Measurements from ENCODE around the gene HLF.

The HLF gene

DNA sequence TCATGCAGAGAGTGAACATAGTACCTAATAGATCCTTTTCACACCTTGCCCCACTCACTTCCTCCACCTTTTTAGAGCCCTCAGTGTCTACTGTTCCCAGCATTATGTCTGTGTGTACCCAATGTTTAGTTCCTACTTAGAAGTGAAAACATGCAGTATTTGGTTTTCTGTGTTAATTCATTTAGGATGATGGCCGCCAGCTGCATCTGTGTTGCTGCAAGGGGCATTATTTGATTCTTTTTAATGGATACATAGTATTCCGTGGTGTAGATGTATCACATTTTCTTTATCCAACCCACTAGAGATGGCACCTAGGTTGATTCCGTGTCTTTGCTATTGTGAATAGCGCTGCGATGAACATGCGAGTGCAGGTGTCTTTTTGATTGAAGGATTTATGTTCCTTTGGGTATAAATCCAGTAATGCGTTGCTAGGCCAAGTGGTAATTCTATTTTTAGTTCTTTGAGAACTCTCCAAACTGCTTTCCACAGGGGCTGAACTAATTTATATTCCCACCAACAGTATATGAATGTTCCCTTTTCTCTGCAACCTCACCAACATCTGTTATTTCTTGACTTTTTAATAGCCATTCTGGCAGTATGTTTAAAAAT lies 47.1 kb downstream of the HLF start:
- no peaks in the 10 kb centered on the region; the same call in 1 of the 2 replicates for H3K27me3 ChIP-seq (ENCODE audit: low read depth)
- no peaks in the 10 kb centered on the region for H3K36me3 ChIP-seq (replicated peaks)
- no peak overlapping the region for H3K4me3 ChIP-seq
- no peaks in the 10 kb centered on the region for H3K4me1 ChIP-seq
- in situ Hi-C loops (cut with MboI; ENCODE audit: low sequenced_read_pairs): no loop called here
- H3K9me3 ChIP-seq: no peaks in the 10 kb centered on the region
- DNase-seq (ENCODE audit: low spot score in 2 of 2): no peak

DNA sequence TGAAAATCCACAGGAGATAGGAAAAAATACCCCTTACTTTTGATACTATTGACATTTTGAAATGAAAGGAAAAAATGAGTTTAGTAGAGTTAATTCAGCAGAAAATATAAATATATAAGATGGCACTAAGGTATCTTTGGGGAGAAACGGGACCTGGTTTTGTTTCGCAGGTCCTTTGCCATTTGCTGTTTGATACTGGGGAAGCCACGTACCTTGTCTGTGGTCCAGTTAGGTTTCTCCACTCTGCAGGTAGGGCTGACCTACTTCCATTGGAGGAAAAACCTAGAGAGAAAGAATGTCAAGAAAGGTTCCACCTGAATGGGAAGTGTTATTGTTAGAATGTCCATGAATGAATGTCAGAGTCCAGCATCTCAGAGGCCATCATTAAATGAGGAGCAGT lies 48.1 kb downstream of the HLF start:
- in situ Hi-C loops (cut with MboI; ENCODE audit: low sequenced_read_pairs): no loop called here
- no peaks in the 10 kb centered on the region for H3K9me3 ChIP-seq

DNA sequence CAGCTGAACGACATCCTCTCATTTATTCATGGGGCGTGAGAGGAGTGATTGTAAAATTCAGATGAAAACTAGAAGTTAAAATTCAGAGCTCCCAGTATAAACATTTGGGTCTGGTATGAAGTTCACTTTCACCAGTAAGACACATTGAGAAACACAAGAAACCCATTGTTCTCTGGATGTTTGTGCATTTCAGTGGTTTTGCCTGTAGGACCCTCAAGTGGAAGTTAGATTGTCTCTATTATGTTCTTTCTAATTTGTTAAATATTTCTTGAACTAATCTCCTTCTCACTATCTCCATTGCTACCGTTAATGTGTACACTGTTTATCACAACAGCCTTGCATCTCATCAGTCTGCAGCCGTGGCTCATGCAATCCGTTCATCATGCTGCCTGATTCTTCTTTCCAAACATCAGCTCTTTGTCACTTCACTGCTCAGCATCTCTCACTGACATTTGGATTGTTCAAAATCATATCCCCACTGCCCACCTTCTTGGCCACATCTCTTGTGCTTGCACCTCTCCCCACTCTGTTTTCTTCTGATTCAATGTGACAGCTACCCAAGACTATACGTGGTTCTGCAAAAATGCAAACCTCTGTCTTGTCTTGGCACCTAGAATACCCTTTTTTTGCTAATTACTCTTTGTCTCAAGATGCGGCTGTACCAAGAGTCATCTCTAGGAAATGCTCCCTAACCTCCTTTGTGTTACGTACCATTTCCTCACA lies 49.5 kb downstream of the HLF start:
- no peak for DNase-seq (ENCODE audit: low spot score in 2 of 2)
- in situ Hi-C loops (cut with MboI; ENCODE audit: low sequenced_read_pairs): no loop called here
- no peaks in the 10 kb centered on the region for H3K4me1 ChIP-seq
- no peaks in the 10 kb centered on the region; the same call in 1 of the 2 replicates for H3K27me3 ChIP-seq (ENCODE audit: low read depth)
- no peaks in the 10 kb centered on the region for H3K9me3 ChIP-seq
- no peak overlapping the region for H3K4me3 ChIP-seq
- H3K36me3 ChIP-seq (replicated peaks): no peaks in the 10 kb centered on the region

More for the DNA sequence above, 48.1 kb downstream of the HLF start:
- H3K4me3 ChIP-seq: no peak overlapping the region
- no peaks in the 10 kb centered on the region for H3K36me3 ChIP-seq (replicated peaks)
- H3K4me1 ChIP-seq: no peaks in the 10 kb centered on the region
- DNase-seq (ENCODE audit: low spot score in 2 of 2): no peak
- H3K27me3 ChIP-seq (ENCODE audit: low read depth): no peaks in the 10 kb centered on the region; the same call in 1 of the 2 replicates

DNA sequence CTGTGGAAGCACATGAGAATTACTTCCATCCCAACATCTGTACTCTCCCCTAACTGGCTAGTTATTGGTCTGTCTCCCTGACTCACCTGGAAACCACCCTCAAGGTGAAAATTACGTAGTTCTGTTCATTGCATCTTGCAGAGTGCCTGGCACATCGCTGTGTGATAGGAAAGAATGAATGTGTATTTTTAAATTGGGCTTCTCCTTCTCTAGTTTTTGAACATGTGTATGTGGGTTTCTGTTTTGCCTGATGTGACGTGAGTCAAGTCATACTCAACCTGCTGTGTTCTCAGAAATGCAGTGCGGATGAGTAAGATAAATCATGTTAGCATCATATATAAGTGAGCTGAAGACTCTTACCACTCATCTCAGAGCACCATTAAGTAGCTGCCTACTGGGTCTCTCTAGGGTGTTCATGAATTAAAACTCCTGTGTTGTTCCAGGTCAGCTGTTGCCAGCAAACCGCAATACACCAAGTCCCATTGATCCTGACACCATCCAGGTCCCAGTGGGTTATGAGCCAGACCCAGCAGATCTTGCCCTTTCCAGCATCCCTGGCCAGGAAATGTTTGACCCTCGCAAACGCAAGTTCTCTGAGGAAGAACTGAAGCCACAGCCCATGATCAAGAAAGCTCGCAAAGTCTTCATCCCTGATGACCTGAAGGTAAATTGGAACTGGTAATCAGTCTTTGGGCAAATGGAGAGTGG lies 50.2 kb downstream of the HLF start:
- H3K27me3 ChIP-seq (ENCODE audit: low read depth): no peaks in the 10 kb centered on the region; the same call in 1 of the 2 replicates
- H3K4me3 ChIP-seq: no peak overlapping the region
- in situ Hi-C loops (cut with MboI; ENCODE audit: low sequenced_read_pairs): no loop called here
- H3K4me1 ChIP-seq: no peaks in the 10 kb centered on the region
- no peaks in the 10 kb centered on the region for H3K9me3 ChIP-seq
- DNase-seq (ENCODE audit: low spot score in 2 of 2): no peak
- H3K36me3 ChIP-seq (replicated peaks): no peaks in the 10 kb centered on the region

DNA sequence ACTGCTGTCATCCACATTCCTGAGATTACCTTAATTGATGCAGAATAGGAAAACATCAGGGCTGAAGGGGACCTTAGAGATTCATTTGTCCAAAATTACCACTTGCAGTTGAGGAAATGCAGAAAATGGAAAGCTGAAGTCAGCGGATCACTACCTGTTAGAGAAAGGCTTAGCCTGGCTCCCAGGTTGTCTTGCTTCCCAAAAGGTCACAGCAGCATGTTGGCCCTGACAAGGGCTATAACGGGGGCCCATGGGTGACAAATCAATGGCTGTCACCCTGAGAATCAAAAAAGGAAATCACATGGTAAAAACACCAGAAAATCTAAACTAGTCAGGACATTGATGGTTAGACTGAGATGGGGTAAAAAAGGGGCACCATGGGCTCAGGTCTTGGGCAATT lies 51.7 kb downstream of the HLF start:
- no peaks in the 10 kb centered on the region for H3K9me3 ChIP-seq
- H3K27me3 ChIP-seq (ENCODE audit: low read depth): no peaks in the 10 kb centered on the region
- no peak for DNase-seq (ENCODE audit: low spot score in 2 of 2)
- H3K4me1 ChIP-seq: no peaks in the 10 kb centered on the region
- H3K4me3 ChIP-seq: no peak overlapping the region
- H3K36me3 ChIP-seq (replicated peaks): no peaks in the 10 kb centered on the region
- in situ Hi-C loops (cut with MboI; ENCODE audit: low sequenced_read_pairs): no loop called here

DNA sequence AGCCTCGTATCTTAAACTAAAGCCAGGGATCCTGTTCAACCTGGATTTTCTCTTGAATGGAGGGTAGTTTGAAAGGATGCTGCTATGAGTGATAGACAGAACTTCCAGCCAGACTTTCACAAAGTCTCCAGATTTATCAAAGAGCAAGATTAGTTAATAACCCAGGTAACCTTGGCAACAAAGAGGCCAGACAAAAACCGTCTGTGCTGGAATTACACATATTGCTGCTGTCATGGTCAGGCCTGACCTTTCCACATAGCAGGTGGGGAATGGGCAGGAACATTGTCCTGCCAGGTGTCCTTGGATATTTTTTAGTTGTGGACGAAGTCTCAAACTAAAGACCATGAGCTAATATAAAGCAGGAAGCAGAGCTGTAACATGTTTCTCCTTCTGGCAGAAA lies 52.5 kb downstream of the HLF start:
- no peak for DNase-seq (ENCODE audit: low spot score in 2 of 2)
- Histone ChIP-seq H3K36me3 (replicated peaks) (no peaks in the 10 kb centered on the region), H3K4me1 (no peaks in the 10 kb centered on the region), H3K9me3 (no peaks in the 10 kb centered on the region), H3K4me3 (no peak overlapping the region), H3K27me3 (ENCODE audit: low read depth) (no peaks in the 10 kb centered on the region)
- in situ Hi-C loops (cut with MboI; ENCODE audit: low sequenced_read_pairs): no loop called here

DNA sequence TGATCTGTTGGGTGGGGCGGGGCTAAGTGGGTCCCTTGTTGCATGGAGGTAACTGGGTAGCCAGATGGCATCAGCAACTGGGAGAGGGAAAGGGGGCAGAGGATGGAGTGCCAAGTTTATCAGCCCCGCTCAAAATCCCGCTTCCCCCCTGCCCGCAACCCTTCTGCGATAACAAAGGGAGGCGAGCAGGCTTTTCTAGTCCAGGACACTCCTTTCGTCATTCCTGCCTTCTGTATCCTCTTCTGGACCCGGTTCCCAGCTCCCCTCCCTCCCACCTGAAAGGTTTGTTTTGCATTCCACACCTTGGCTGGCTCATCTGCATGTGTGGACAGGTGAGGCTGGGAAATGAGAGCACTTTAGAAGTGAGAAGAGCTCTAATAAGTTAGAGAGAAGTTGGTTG lies 53.3 kb downstream of the HLF start:
- no peaks in the 10 kb centered on the region for H3K4me1 ChIP-seq
- H3K4me3 ChIP-seq: no peak overlapping the region
- H3K36me3 ChIP-seq (replicated peaks): no peaks in the 10 kb centered on the region
- in situ Hi-C loops (cut with MboI; ENCODE audit: low sequenced_read_pairs): no loop called here
- no peak for DNase-seq (ENCODE audit: low spot score in 2 of 2)
- no peaks in the 10 kb centered on the region for H3K9me3 ChIP-seq
- H3K27me3 ChIP-seq (ENCODE audit: low read depth): no peaks in the 10 kb centered on the region

DNA sequence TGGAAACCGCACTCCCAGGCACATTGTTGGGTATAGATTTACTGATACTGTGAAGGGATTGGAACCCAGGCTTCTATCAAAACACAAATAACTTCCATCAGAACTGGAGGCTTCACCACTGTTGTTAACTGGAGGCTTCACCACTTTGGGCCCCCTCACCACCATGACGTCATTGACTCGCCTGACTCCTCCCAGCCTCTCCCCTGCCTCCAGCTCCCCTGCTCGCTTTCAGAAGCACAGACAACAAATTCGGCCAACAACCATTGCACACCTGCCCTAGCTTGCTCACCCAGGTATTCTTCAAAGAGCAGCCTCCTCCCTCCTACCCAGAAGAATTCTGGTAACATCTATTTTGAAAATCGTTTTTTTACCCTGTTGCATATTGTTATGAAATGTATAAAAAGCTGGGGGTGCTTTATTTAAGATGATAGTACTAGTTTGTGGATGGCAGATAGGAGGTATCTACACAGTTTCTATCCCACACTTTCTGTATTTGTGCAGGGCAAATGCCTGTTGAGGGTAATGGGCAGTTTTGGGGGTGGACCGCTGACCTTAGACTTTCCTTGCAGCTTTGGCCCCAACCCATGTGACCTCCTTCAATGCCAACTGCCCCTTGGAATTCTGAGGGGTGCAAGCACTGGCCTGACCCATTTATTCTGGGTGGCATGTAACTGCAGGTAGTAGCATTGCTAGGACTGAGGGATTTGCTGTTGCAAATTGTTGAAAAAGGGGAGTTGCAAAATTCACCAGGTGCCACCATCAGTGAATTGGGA lies 54.1 kb downstream of the HLF start:
- Histone ChIP-seq H3K27me3 (ENCODE audit: low read depth) (no peaks in the 10 kb centered on the region), H3K36me3 (replicated peaks) (no peaks in the 10 kb centered on the region), H3K9me3 (no peaks in the 10 kb centered on the region), H3K4me1 (no peaks in the 10 kb centered on the region), H3K4me3 (no peak overlapping the region)
- in situ Hi-C loops (cut with MboI; ENCODE audit: low sequenced_read_pairs): no loop called here
- DNase-seq (ENCODE audit: low spot score in 2 of 2): no peak

DNA sequence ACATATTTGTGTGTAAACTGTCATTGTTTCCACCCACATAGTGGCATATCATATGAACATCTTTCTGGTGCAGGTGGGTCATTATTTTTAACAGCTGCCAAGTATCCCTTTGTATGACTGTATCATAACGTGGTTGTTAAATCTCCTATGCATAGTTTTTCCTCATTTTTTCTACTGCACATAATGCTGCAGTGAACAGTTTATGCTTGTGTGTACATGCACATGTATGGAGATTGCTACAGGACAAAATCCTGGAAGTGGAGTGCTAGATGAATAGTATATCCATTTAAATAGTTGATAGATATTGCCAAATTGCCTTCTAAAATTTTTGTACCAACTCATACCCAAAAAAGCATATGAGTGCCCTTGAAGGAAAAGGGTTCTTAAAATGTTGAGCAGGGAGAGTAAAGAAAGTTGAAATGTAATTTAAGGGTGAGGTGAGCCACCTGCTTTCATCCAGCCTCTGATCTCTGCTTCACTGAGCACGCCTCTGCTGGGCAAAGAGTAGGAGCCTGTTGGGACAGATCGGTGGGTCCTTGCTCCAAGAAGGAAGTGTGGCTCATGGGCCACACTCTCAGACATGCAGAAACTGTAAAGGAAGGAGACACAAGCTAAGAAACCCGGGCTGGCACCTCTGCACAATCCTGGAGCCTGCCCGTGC lies 55.3 kb downstream of the HLF start:
- no peaks in the 10 kb centered on the region for H3K4me1 ChIP-seq
- no peak overlapping the region for H3K4me3 ChIP-seq
- no peaks in the 10 kb centered on the region for H3K27me3 ChIP-seq (ENCODE audit: low read depth)
- no peak for DNase-seq (ENCODE audit: low spot score in 2 of 2)
- H3K36me3 ChIP-seq (replicated peaks): no peaks in the 10 kb centered on the region
- in situ Hi-C loops (cut with MboI; ENCODE audit: low sequenced_read_pairs): no loop called here
- no peaks in the 10 kb centered on the region for H3K9me3 ChIP-seq

DNA sequence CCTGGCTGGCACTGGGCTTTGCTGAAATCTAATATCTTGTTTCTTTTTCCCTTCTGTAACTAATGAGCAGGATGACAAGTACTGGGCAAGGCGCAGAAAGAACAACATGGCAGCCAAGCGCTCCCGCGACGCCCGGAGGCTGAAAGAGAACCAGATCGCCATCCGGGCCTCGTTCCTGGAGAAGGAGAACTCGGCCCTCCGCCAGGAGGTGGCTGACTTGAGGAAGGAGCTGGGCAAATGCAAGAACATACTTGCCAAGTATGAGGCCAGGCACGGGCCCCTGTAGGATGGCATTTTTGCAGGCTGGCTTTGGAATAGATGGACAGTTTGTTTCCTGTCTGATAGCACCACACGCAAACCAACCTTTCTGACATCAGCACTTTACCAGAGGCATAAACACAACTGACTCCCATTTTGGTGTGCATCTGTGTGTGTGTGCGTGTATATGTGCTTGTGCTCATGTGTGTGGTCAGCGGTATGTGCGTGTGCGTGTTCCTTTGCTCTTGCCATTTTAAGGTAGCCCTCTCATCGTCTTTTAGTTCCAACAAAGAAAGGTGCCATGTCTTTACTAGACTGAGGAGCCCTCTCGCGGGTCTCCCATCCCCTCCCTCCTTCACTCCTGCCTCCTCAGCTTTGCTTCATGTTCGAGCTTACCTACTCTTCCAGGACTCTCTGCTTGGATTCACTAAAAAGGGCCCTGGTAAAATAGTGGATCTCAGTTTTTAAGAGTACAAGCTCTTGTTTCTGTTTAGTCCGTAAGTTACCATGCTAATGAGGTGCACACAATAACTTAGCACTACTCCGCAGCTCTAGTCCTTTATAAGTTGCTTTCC lies 56.0 kb downstream of the HLF start:
- H3K4me1 ChIP-seq: no peaks in the 10 kb centered on the region
- no peak overlapping the region for H3K4me3 ChIP-seq
- H3K36me3 ChIP-seq (replicated peaks): no peaks in the 10 kb centered on the region
- no peaks in the 10 kb centered on the region for H3K27me3 ChIP-seq (ENCODE audit: low read depth)
- no peak for DNase-seq (ENCODE audit: low spot score in 2 of 2)
- no peaks in the 10 kb centered on the region for H3K9me3 ChIP-seq
- in situ Hi-C loops (cut with MboI; ENCODE audit: low sequenced_read_pairs): no loop called here

DNA sequence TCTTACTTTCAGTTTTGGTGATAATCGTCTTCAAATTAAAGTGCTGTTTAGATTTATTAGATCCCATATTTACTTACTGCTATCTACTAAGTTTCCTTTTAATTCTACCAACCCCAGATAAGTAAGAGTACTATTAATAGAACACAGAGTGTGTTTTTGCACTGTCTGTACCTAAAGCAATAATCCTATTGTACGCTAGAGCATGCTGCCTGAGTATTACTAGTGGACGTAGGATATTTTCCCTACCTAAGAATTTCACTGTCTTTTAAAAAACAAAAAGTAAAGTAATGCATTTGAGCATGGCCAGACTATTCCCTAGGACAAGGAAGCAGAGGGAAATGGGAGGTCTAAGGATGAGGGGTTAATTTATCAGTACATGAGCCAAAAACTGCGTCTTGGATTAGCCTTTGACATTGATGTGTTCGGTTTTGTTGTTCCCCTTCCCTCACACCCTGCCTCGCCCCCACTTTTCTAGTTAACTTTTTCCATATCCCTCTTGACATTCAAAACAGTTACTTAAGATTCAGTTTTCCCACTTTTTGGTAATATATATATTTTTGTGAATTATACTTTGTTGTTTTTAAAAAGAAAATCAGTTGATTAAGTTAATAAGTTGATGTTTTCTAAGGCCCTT lies 56.8 kb downstream of the HLF start:
- no peaks in the 10 kb centered on the region for H3K9me3 ChIP-seq
- in situ Hi-C loops (cut with MboI; ENCODE audit: low sequenced_read_pairs): no loop called here
- no peaks in the 10 kb centered on the region for H3K27me3 ChIP-seq (ENCODE audit: low read depth)
- no peak overlapping the region for H3K4me3 ChIP-seq
- no peaks in the 10 kb centered on the region for H3K36me3 ChIP-seq (replicated peaks)
- DNase-seq (ENCODE audit: low spot score in 2 of 2): no peak
- H3K4me1 ChIP-seq: no peaks in the 10 kb centered on the region

DNA sequence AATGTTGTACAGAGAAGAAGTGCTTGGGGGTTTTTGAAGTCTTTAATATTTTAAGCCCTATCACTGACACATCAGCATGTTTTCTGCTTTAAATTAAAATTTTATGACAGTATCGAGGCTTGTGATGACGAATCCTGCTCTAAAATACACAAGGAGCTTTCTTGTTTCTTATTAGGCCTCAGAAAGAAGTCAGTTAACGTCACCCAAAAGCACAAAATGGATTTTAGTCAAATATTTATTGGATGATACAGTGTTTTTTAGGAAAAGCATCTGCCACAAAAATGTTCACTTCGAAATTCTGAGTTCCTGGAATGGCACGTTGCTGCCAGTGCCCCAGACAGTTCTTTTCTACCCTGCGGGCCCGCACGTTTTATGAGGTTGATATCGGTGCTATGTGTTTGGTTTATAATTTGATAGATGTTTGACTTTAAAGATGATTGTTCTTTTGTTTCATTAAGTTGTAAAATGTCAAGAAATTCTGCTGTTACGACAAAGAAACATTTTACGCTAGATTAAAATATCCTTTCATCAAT lies 57.8 kb downstream of the HLF start:
- Histone ChIP-seq H3K27me3 (ENCODE audit: low read depth) (no peaks in the 10 kb centered on the region), H3K4me1 (no peaks in the 10 kb centered on the region), H3K9me3 (no peaks in the 10 kb centered on the region), H3K4me3 (no peak overlapping the region), H3K36me3 (replicated peaks) (no peaks in the 10 kb centered on the region)
- no peak for DNase-seq (ENCODE audit: low spot score in 2 of 2)
- in situ Hi-C loops (cut with MboI; ENCODE audit: low sequenced_read_pairs): no loop called here

Measured in HAP-1 (cell line).